GM19025 (cell line): ENCODE results near the gene RAB32.
"Not testable (repeated sequence)": the region's sequence is repeated elsewhere in the genome, so short reads cannot be mapped to it uniquely, and the experiment has no call there.

Experiments used
- ATAC-seq: cut with Tn5 transposase; IDR thresholded peaks from one replicate; pipeline ENCODE4 v1.9.1; 2021; ENCODE audit warnings: mild to moderate bottlenecking, low read depth, moderate library complexity; ENCODE audit not compliant: unreplicated experiment

RAB32 gene

GRCh38 chr6:146543211-146543939 is at the start of gene RAB32:
TSS of gene RAB32 (plus strand) at chr6:146543833. CDS start at chr6:146543872, 39 bp downstream.
- peak; percentile 91 for ATAC-seq

GRCh38 chr6:146498309-146498708 is 45.3 kb upstream of the RAB32 start:
- ATAC-seq: no peak

GRCh38 chr6:146503096-146503495 is 40.5 kb upstream of the RAB32 start:
- no peak for ATAC-seq

GRCh38 chr6:146515212-146515611 is 28.4 kb upstream of the RAB32 start:
- no peak for ATAC-seq

GRCh38 chr6:146526192-146526591 is 17.4 kb upstream of the RAB32 start:
- ATAC-seq: no peak

GRCh38 chr6:146532702-146533101 is 10.9 kb upstream of the RAB32 start:
- ATAC-seq: no peak

GRCh38 chr6:146542881-146543210 is 787 bp upstream of the RAB32 start:
- ATAC-seq: no peak

DNA sequence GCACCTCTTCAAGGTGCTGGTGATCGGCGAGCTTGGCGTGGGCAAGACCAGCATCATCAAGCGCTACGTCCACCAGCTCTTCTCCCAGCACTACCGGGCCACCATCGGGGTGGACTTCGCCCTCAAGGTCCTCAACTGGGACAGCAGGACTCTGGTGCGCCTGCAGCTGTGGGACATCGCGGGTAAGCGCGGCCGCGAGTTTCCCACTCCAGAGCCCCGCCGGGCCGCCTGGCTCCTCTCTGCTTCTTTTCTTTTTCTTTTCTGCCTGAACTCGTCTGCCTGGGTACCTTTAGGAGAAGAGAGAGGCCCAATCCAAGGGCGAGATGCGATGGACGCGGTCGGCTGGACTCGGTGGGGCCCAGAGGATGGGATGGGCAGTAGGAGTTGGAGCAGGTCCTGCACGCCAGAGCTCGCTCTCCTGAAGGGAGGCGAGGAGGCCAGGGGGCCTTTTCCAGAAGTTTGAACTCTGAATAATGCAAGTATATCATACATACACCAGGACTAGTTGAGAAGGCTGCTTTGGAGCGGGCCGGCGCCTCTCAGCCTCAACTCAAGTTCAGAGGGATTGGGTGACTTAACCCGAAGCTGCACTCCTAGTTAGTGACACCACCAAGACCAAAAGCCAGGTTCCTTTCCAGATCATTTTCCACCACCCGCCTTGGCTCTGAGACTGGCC is 445 bp downstream of the RAB32 start:
- ATAC-seq: no peak

GRCh38 chr6:146544616-146545182 is 1.1 kb downstream of the RAB32 start:
- ATAC-seq: no peak

DNA sequence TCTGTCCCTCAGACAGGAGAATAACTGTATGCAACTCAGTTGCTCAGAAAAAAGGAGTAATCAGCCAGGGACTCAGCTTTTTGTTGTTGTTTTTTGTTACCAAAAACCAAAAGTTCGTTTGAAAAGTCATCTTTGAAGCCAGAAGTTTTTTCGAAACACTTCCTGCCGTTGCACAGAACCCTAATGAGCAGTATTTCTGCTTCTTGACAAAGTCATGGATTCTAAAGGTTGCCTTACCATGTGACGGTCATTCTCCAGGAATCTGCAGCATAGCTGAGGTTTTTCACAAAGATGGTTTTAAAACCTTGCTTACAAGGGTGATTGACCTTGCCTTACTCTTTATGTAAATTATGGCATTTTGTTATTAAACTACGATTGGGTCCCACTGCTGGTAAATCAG is 1.9 kb downstream of the RAB32 start:
- ATAC-seq: no peak

GRCh38 chr6:146546443-146547043 is 2.9 kb downstream of the RAB32 start:
- no peak for ATAC-seq

DNA sequence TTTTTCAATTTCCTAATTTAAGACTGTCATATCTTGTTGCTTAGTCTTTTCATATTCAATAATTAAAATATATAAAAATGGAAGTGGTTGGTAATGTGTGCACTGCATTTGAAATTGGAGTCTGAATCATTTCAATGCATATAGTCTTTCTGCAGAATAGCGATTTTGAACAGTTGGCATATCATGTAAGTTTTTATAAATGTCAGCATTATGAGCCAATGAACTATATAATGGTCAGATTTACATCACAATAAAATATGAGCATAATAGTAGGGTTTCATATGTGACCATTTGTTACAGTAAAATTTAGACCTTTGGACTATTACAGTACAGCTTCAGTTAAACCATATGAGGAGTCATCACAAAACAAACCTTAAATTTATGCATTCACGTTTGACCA is 4.3 kb downstream of the RAB32 start:
- ATAC-seq: no peak

GRCh38 chr6:146548898-146549374 is 5.3 kb downstream of the RAB32 start:
- no peak for ATAC-seq

- ATAC-seq: no peak
Measured at GRCh38 chr6:146550911-146551310, 7.3 kb downstream of the RAB32 start.

DNA sequence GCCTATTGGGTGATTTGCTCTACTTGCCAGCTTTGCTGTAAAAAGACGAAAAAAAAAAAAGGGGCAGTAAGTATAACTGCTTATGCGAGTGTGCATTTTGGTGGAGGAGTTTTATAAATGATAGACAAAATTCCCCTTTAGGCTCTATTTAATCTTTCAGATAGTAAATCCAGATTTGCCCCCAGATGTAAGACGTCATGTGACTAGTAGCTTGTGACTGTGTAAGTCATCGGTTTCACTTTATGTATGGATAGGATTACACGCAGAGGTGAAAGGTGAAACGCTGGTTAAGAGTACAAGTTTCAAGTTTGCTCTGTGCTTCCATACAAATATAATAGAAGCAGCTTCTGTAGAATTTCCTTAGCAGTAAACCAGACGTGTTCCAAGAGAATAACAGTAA is 7.9 kb downstream of the RAB32 start:
- no peak for ATAC-seq

DNA sequence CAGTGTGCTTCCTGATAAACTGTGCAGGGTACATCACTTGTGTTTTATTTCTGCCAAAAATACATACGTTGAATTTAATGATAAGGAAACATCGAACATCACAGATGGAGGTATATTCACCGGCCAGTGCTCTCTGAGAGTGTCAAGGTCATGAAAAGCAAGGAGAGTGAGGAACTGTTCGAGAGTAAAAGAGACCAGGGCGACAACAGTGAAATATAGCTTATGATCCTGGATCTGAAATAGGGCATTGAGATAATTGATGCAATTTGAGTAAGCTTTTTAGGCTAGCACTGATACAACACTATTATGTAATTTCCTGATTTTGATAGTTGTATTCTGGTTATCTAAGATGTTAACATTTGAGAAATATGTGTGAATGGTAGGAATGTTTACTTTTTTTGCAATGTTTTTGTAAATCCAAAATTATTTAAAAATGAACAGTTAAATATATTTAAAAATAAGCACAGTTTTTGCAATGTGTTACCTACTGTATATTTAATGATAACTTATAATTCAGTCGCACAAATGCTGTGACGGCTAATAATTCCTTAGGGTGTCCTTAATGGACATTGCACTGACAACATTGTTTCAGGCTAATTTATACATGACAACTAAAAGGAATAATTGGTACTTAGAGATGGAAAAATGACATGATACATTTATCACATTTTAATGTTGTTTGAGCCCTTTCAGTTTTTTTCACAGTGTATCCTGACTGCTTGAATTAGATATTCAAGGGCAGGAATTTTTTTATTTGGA is 9.9 kb downstream of the RAB32 start:
- no peak for ATAC-seq

GRCh38 chr6:146560607-146561006 is 17.0 kb downstream of the RAB32 start:
- ATAC-seq: no peak

DNA sequence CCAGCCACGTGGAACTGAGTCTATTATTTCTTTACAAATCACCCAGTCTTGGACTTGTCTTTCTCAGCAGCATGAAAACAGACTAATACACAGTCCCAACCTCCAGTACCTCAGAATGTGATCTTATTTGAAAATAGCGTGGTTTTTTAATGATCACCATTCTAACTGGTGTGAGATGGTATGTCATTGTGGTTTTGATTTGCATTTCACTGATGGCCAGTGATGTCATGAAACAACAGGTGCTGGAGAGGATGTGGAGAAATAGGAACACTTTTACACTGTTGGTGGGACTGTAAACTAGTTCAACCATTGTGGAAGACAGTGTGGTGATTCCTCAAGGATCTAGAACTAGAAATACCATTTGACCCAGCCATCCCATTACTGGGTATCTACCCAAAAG is 23.0 kb downstream of the RAB32 start:
- not testable (repeated sequence) for ATAC-seq

- not testable (repeated sequence) for ATAC-seq
Measured at GRCh38 chr6:146568619-146569018, 25.0 kb downstream of the RAB32 start.

DNA sequence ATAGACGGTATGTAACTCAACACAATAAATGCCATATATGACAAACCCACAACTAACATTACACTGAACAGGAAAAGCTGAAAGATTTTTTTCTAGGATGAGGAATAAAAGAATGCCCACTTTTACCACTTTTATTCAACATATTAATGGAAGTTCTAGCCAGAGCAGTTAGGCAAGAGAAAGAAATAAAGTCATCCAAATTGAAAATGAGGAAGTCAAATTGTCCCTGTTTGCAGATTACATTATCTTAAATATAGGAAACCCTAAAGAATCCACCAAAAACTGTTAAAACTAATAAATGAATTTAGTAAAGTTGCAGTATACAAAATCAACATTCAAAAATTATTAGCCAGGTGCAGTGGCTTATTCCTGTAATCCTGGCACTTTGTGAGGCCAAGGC is 30.6 kb downstream of the RAB32 start:
- ATAC-seq: no peak

DNA sequence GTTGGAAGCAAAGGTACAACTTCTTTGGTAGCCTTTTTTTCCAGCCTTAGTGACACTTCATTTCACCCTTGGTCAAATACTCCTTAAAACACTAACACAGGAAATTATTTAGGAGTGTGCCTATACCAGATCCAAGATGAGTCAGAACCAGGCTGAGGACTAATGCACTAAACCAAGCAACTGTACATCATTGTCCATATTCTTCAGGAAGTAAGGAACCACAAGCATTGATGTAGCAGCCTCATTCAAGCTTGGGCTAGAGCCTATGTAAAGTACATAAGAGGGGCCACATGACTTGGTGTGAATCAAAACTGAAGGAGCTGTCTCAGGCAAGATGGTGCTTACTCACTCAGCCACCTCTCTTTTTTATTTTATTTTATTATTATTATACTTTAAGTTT is 34.4 kb downstream of the RAB32 start:
- no peak for ATAC-seq
